NCI-H82 treated with DMSO at 0.1 percent for 48 hours (cell line): Measurements from ENCODE around the gene STK10.

Experiments
- DNase-seq: peaks from one replicate; lab custom pipeline; 2025; ENCODE audit not compliant: unreplicated experiment; lab: John Stamatoyannopoulos, UW

Gene STK10

DNA sequence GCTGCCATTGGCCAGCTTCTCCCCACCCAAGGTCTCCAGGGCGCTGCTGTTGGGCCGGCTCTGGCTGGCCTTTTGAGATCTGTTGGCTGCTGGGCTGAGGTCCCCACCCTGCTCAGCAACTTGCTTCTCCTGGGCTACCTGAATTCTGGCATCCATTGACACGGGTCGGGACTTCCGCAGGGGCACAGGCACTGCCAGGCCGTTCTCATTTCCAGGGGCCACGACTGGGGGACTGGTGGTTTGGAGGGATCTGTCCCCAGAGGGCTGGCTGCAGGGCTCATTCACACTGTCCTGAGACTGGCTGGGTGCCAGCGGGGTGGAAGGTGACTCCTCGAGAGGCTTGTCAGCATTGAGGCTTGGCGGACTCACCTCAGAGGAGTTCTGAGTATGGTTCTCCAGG lies 94.5 kb downstream of the STK10 start:
- DNase-seq, result no peak

GRCh38 chr5:172091956-172092732 lies 95.9 kb downstream of the STK10 start:
- no peak for DNase-seq

GRCh38 chr5:172090976-172091547 lies 97.0 kb downstream of the STK10 start:
- no peak for DNase-seq

DNA sequence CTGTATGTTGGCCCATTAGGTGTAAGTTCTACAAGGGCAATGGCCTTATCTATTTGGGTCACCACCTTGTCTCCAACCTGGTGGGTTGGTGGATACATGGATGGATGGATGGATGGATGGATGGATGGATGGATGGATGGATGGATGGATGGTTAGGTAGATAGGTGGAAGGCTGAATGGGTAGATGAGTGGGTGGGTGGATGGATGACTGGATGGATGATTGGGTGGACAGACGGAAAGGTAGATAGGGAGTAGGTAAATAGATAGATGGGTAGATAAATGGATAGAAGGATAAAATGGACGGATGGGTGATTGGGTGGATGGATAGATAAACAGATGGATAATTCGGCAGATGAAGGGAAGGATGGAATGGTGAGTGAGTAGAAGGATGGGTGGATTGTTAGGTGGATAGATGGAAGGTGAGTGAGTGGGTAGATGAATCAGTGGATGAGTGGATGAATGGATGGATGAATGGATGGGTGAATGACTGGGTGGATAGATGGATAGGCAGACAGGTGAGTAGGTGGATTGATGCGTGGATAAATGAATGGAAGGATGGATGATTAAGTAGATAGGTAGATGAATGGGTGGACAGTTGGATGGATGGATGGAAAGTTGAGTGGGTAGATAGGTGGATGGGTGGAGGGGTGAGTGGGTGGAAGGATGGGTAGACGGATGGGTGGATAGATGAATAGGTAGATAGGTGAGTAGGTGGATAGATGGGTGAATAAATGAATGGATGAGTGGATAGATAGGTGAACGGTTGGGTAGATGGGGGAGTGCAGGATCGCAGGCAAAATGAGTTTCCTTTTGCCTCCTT lies 98.5 kb downstream of the STK10 start:
- DNase-seq, result no peak

- DNase-seq, result no peak
Observed at GRCh38 chr5:172088801-172089200, 99.2 kb downstream of the STK10 start.

DNA sequence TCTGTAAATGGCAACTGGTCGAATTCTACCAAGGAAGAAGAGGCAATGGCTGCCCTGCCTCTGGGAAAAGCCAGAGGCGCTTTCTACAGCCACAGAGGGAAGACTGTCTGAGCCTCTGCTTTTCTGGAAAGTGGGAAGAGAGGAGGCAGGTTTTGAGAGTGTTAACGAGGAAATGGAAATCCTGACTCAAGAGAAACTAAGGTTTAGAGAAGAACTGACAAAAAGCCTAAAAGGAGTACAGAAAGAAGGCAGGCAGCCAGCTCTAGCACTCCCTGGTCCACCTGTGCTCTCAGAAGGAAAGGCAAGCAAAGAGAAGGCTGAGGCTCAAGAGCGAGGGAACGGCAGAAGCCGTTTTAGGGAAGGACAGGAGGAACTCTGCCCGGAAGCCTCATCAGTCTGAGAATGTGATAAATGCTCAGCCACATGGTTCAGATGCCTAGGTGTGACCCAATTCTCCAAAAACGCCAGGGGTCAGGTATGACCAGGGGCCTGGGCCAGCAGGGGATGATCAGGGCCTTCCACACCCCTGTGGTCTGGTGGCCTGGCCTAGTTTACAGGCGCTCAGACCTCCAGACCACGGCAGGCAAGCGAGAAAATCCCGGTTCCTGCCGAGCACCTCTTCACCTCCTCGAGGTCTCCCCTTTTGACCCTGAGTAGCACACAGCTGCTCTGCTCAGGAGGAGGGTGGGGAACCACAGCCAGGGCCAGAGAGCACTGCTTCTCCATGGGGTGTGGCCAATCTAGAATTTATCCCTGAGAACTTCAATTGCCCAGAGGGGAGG lies 101.6 kb downstream of the STK10 start:
- no peak for DNase-seq

GRCh38 chr5:172085738-172086137 lies 102.3 kb downstream of the STK10 start:
- no peak for DNase-seq

- no peak for DNase-seq
Observed at GRCh38 chr5:172082180-172082579, 105.8 kb downstream of the STK10 start.

DNA sequence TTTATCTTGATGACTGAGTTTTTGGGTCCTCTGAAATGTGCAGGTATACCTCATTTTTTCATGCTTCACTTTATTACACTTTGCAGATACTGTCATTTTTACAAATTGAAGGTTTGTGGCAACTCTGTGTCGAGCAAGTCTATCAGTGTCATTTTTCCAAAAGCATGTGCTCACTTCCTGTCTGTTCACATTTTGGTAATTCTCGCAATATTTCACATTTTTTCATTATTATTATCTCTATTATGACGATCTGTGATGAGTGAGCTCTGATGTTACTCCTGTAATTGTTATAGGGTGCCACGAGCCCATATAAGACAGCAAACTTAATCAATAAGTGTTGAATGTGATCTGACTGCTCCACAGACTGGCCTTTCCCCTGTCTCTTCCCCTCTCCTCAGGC lies 108.1 kb downstream of the STK10 start:
- no peak for DNase-seq

DNA sequence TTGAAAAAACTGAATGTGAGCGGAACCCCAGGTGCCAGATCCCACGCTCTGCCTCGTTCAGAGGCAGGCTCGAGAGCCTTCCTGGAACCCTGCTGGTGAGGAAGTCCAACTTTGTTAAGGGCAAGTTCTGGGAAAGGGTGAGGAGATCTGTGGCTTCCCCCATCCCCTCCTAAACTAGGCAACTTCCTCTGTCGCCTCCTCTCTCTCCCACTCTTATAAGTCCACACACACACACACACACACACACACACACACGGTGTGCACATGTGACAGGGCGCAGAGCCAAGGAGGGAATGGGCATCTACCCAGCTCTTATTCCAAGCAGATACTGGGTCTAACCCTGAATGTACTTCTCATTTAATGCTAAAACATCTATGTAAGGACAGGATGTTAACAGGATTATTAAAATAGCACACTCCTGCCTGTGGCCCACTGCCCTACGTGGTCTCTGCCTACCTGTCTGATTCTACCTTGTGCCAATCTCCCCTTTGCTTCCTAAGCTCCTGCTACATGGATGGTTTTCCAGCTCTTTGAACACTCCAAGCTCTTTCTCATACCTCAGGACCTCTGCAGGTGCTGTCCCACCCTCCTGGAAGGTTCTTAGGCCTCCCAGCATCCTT lies 109.2 kb downstream of the STK10 start:
- no peak for DNase-seq

DNA sequence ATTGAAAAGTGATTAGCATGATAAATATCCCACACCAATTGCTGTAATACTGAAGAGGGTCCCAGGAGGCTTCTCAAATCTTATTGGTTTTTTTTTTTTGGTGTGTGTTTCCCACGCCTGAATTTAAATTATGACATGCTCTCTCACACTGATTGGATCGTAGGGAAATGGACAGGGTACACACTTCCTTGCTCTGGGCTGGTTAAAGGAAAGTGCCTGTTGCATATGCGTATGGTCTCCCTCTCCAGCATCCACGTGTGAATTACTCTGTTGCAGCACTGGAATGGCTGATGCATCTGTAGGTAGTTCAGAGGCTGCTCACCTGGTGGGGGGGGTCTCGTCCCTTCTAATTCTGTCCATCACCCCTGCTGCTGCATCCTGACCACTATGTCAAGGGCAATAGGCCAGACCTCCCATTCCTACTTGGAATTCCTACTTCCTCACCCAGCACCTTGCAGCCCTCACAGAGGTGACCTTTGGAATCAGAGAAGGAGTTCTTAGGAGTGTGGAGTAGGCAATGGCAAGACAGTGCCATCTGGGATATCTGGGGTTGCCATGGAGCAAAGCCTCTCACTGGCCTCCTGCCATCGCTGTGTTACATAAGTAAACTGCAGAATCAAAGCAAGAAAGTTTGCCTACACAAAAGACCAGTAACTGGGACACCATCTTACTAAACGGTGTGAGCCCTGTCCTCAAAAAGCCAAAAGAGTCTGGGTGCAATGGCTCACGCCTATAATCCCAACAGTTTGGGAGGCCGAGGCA lies 110.2 kb downstream of the STK10 start:
- peak; percentile 0 for DNase-seq

DNA sequence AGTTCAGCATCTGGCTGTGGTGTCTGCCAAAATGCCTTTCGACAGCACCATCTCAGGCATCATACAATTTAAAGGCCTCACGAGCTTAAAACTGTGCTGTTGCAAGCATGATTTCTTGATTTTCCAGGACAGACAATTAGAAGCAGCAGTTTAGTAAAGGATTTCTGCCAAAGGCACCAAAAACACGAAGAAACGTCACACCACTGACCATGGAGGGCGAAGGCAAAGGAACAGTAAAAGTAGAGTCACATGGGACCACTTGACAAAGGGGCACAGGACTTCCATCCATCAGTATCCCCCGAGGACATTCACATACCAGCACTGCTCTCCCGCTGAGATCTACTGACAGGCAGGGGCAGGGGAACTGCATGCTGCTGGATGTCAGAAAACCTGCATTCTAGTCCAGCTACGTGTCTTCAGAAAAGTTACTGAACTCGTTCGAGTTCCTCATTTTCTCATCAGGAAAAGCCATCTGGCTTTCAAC lies 111.2 kb downstream of the STK10 start:
- no peak for DNase-seq

DNA sequence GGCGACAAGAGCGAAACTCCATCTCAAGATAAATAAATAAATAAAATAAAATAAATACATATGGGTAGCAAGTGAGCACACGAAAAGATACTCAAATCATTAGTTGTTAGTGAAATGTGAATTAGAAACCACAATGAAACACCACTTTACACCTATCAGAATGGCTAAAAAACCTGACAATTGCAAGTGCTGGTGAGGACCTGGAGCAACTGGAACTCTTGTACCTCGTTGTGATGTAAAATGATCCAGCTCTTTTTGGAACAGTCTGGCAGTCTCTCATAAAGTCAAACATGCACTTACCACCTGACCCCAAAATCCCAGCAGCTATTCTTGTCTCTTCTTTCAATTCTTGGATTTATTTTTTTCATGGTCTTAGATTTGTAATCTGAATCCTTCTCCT lies 112.4 kb downstream of the STK10 start:
- DNase-seq, result no peak

- no peak for DNase-seq
Observed at GRCh38 chr5:172074896-172075295, 113.1 kb downstream of the STK10 start.

GRCh38 chr5:172071309-172071875 lies 116.6 kb downstream of the STK10 start:
- no peak for DNase-seq

GRCh38 chr5:172065431-172066065 lies 122.5 kb downstream of the STK10 start:
- DNase-seq, result no peak

DNA sequence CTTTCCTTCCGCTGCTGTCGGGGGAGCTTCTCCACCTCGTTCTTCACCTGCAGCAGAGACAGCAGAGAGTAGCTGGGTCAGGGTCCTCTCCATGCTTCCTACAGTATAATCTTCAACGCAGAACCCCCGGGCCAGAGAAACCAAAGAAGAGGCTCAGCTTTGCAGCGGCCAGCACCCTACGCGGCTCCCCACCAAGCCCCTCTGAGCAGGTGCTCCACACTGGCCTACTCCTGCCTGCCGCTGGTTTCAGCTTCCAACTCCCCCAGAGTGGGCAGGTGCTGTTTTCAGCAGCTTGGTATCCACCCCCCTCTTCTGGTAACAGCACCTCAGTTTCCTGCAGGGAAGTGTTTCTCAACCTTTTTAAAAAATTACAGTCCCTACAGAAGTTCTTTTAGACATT lies 123.3 kb downstream of the STK10 start:
- no peak for DNase-seq

- no peak for DNase-seq
Observed at GRCh38 chr5:172064358-172064757, 123.7 kb downstream of the STK10 start.
